ENCODE data around the gene CRYL1.

GRCh38 chr13:20465218-20465879, 60.3 kb downstream of the CRYL1 start:
- TF ChIP-seq POLR2AphosphoS5 (IDR thresholded peaks at IDR 0.05; ENCODE audit: low read depth, low read length) (no peak), CTCF (IDR thresholded peaks at IDR 0.05) (no peak), REST (IDR thresholded peaks at IDR 0.05; ENCODE audit: insufficient read depth in 1 of 2, low read depth in 2 of 2, low read length in 1 of 2) (no peak)

Data from Panc1 (cell line).